HCT116 (cell line): ENCODE results near the gene AAK1. TPM values are rescaled to one million over a fixed set of nuclear protein-coding genes. Genes with fewer than 3 reads are reported as not detected.

ENCODE experiments used
- ATAC-seq: fragments of 200-7000 bp; cut with Tn5 transposase; 2 replicates; pipeline ENCODE4 v1.9.1; 2020; ENCODE audit warnings: mild to moderate bottlenecking, moderate library complexity
- BruUV-seq: library from RNA; stranded (reverse); fragments of 400-500 nt; replicated peaks from 2 replicates; lab custom pipeline; 2021; lab: Mats Ljungman, UMichigan
- CTCF ChIA-PET: fragments of 300-600 bp; sonication (Branson Sonifier 250); formaldehyde crosslinking; loops from one replicate; lab custom pipeline; 2021; ENCODE audit warnings: antibody characterized with exemption; lab: Charles Lee
- POLR2A ChIA-PET: fragments of 300-600, 350-600 bp; sonication (Branson Sonifier 250); formaldehyde crosslinking; loops from one replicate; lab custom pipeline; 2021; ENCODE audit warnings: antibody characterized with exemption; lab: Charles Lee
- RAD21 ChIA-PET, 2 experiments: fragments of 300-600 bp; sonication (Branson Sonifier 250); formaldehyde crosslinking; loops; one replicate each; lab custom pipeline; 2023; ENCODE audit warnings: low total read pairs in 2 of 2; ENCODE audit not compliant: uncharacterized antibody in 2 of 2, unreplicated experiment in 2 of 2, low non-redundant PET in 1 of 2; lab: Charles Lee
- DNase-seq: peaks from one replicate; pipeline ENCODE4 v3.0.0-alpha.2; 2010; ENCODE audit warnings: low read depth, low spot score
- H2AFZ ChIP-seq: fragments of 200-600 bp; shearing (Covaris generic), sonication (generic); 2 replicates; pipeline ENCODE4 v1.6.1; 2017; ENCODE audit warnings: low read depth, mixed run types, mixed read lengths, antibody characterized with exemption, low read length; ENCODE audit not compliant: poor library complexity, severe bottlenecking
- H3K27ac ChIP-seq: 2 replicates; pipeline ENCODE4 v1.5.1; 2012; ENCODE audit warnings: low read depth, low read length
- H3K27me3 ChIP-seq: fragments of 200-600 bp; sonication (generic); 2 replicates; pipeline ENCODE4 v1.6.1; 2016; ENCODE audit warnings: mixed run types, low read length, mixed read lengths; ENCODE audit not compliant: insufficient read depth
- H3K36me3 ChIP-seq, 2 experiments: fragments of 200-500 bp in 1 of 2; fragments of 200-600 bp in 1 of 2; sonication (Bioruptor generic) in 1 of 2; sonication (generic) in 1 of 2; 2 replicates each; pipeline versions ENCODE4 v1.5.1 to v1.6.1; 2014 to 2016; ENCODE audit warnings: low read length in 2 of 2, inconsistent platforms in 1 of 2, mixed read lengths in 1 of 2, mixed run types in 1 of 2; ENCODE audit not compliant: insufficient read depth in 2 of 2, control insufficient read depth in 1 of 2
- H3K4me1 ChIP-seq, 2 experiments: fragments of 200-600 bp in 1 of 2; sonication (generic) in 1 of 2; 2 replicates each; pipeline versions ENCODE4 v1.5.1 to v1.6.1; 2012 to 2017; ENCODE audit warnings: low read length in 2 of 2, inconsistent platforms in 1 of 2, mild to moderate bottlenecking in 1 of 2, mixed read lengths in 1 of 2, mixed run types in 1 of 2, moderate library complexity in 1 of 2; ENCODE audit not compliant: insufficient read depth in 2 of 2, control insufficient read depth in 1 of 2
- H3K4me2 ChIP-seq: fragments of 200-600 bp; sonication (generic); 2 replicates; pipeline ENCODE4 v1.6.1; 2017; ENCODE audit warnings: mixed run types, low read length, mixed read lengths
- H3K4me3 ChIP-seq, 2 experiments: fragments of 200-600 bp in 1 of 2; sonication (generic) in 1 of 2; replicated peaks in 1 of 2; 2 replicates each; pipeline ENCODE4 v1.5.1; 2011 to 2016; ENCODE audit warnings: low read length in 2 of 2, control low read depth in 1 of 2, low read depth in 1 of 2, mild to moderate bottlenecking in 1 of 2, mixed read lengths in 1 of 2, mixed run types in 1 of 2
- H3K79me2 ChIP-seq: fragments of 200-600 bp; sonication (generic); 2 replicates; pipeline ENCODE4 v1.6.1; 2017; ENCODE audit warnings: mild to moderate bottlenecking, mixed run types, low read length, moderate library complexity, mixed read lengths; ENCODE audit not compliant: insufficient read depth
- H3K9ac ChIP-seq: fragments of 200-600 bp; sonication (generic); 2 replicates; pipeline ENCODE4 v1.6.1; 2016; ENCODE audit warnings: low read length, mixed read lengths
- H3K9me2 ChIP-seq: fragments of 200-600 bp; sonication (generic), shearing (Covaris generic); 2 replicates; pipeline ENCODE4 v1.6.1; 2017; ENCODE audit warnings: mixed run types, mild to moderate bottlenecking, moderate library complexity; ENCODE audit not compliant: insufficient read depth
- H3K9me3 ChIP-seq, 2 experiments: fragments of 200-500 bp in 1 of 2; fragments of 200-600 bp in 1 of 2; sonication (Bioruptor generic) in 1 of 2; sonication (generic) in 1 of 2; 2 replicates each; pipeline ENCODE4 v1.6.1; 2014 to 2017; ENCODE audit warnings: low read length in 2 of 2, mixed read lengths in 2 of 2, inconsistent platforms in 1 of 2, low read depth in 1 of 2, mild to moderate bottlenecking in 1 of 2, mixed run types in 1 of 2, moderate library complexity in 1 of 2; ENCODE audit not compliant: control insufficient read depth in 1 of 2, insufficient read depth in 1 of 2
- H4K20me1 ChIP-seq: fragments of 200-600 bp; sonication (generic), shearing (Covaris generic); 2 replicates; pipeline ENCODE4 v1.6.1; 2017; ENCODE audit warnings: mixed run types, mild to moderate bottlenecking, moderate library complexity; ENCODE audit not compliant: insufficient read depth
- CBX3 ChIP-seq: IDR thresholded peaks from 2 replicates; pipeline ENCODE4 v1.6.1; 2012; ENCODE audit warnings: low read depth
- EGR1 ChIP-seq: IDR thresholded peaks from 2 replicates; pipeline ENCODE4 v1.6.1; 2012; ENCODE audit warnings: low read depth
- ELF1 ChIP-seq: IDR thresholded peaks from 2 replicates; pipeline ENCODE4 v1.6.1; 2012; ENCODE audit warnings: low read depth, borderline replicate concordance
- EZH2 ChIP-seq: fragments of 200-600 bp; sonication (generic); IDR thresholded peaks from 2 replicates; pipeline ENCODE4 v1.6.1; 2017; ENCODE audit warnings: antibody characterized with exemption, mixed run types
- EZH2phosphoT487 ChIP-seq: fragments of 200-600 bp; IDR thresholded peaks from 2 replicates; pipeline ENCODE4 v1.6.1; 2018; ENCODE audit warnings: antibody characterized with exemption, borderline replicate concordance
- FOSL1 ChIP-seq: IDR thresholded peaks from 2 replicates; pipeline ENCODE4 v1.6.1; 2012; ENCODE audit warnings: low read depth
- JUND ChIP-seq: IDR thresholded peaks from 2 replicates; pipeline ENCODE4 v1.6.1; 2012
- POLR2A ChIP-seq: IDR thresholded peaks from 2 replicates; pipeline ENCODE4 v1.7.0; 2011; ENCODE audit warnings: borderline replicate concordance; ENCODE audit not compliant: insufficient read depth, insufficient read length; ENCODE audit errors: extremely low read depth
- POLR2AphosphoS5 ChIP-seq: IDR thresholded peaks from 2 replicates; pipeline ENCODE4 v1.6.1; 2011; ENCODE audit warnings: mild to moderate bottlenecking, low read depth, low read length, moderate library complexity
- RAD21 ChIP-seq: IDR thresholded peaks from 2 replicates; pipeline ENCODE4 v1.6.1; 2012; ENCODE audit warnings: low read depth, mild to moderate bottlenecking
- SIN3A ChIP-seq: IDR thresholded peaks from 2 replicates; pipeline ENCODE4 v1.6.1; 2012; ENCODE audit warnings: low read depth
- SP1 ChIP-seq: IDR thresholded peaks from 2 replicates; pipeline ENCODE4 v1.6.1; 2012; ENCODE audit warnings: low read depth
- SRF ChIP-seq: IDR thresholded peaks from 2 replicates; pipeline ENCODE4 v1.6.1; 2012; ENCODE audit warnings: low read depth
- YY1 ChIP-seq: IDR thresholded peaks from 2 replicates; pipeline ENCODE4 v1.6.1; 2011; ENCODE audit warnings: low read length, low read depth, moderate library complexity, mild to moderate bottlenecking; ENCODE audit not compliant: insufficient replicate concordance; ENCODE audit errors: extremely low read depth
- ZFX ChIP-seq: fragments of 450-650 bp; IDR thresholded peaks from 2 replicates; pipeline ENCODE4 v1.6.1; 2017
- ZNF274 ChIP-seq: fragments of 200-500 bp; sonication (Bioruptor generic); IDR thresholded peaks from 2 replicates; pipeline ENCODE4 v1.6.1; 2014; ENCODE audit warnings: mild to moderate bottlenecking, low read depth, low read length, inconsistent platforms
- intact Hi-C: fragments of 100-400 bp; cut with micrococcal nuclease; formaldehyde crosslinking; loops from 2 replicates; pipeline ENCODE4 v1.10.0; 2022
- total RNA-seq: library from RNA; stranded (reverse); gene quantifications from one replicate; pipeline ENCODE4 v1.2.1, GENCODE V29; 2021; ENCODE audit not compliant: unreplicated experiment
- TF ChIP-seq, protein P1 (sequence below), 3 experiments: fragments of 200-600 bp in 1 of 3; sonication (generic) in 1 of 3; IDR thresholded peaks in 2 of 3; conservative IDR thresholded peaks in 1 of 3; 2 replicates each; pipeline ENCODE4 v1.5.1; 2012 to 2017; ENCODE audit warnings: low read depth in 2 of 3, low read length in 2 of 3, antibody characterized with exemption in 1 of 3, borderline replicate concordance in 1 of 3, control low read depth in 1 of 3, mild to moderate bottlenecking in 1 of 3, mixed read lengths in 1 of 3, mixed run types in 1 of 3, moderate library complexity in 1 of 3; ENCODE audit not compliant: insufficient read depth in 1 of 3
- TF ChIP-seq, protein P2 (sequence below): IDR thresholded peaks from 2 replicates; pipeline ENCODE4 v1.6.1; 2011; ENCODE audit warnings: mild to moderate bottlenecking, low read length, moderate library complexity; ENCODE audit not compliant: insufficient replicate concordance; ENCODE audit errors: extremely low read depth
- TF ChIP-seq, protein P3 (sequence below): IDR thresholded peaks from 2 replicates; pipeline ENCODE4 v1.6.1; 2012
- TF ChIP-seq, protein P4 (sequence below): IDR thresholded peaks from 2 replicates; pipeline ENCODE4 v1.6.1; 2012

AAK1 gene
- total RNA-seq, 1 experiment from 2014 or later = 32.0 TPM

DNA sequence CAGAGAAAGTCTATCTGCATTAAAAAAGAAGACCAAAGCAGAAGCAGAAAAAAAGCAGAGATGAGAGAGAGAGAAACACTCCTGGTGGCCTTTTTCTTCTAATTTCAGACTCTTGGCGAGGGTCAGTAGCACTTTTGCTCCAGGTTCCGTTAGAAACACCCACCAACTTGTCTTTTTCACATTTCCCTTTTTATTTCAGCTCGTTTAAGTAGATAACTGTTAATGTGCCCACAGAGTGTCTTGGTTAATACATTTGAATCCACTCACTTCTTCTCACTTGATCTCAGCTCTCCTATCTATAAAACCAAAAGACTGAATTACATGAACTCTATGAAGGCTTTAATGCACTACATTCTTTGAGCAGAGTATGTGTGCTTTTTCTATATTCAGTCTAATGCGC, 63.1 kb downstream of the AAK1 start (continued):
- TF ChIP-seq, protein P1, sequence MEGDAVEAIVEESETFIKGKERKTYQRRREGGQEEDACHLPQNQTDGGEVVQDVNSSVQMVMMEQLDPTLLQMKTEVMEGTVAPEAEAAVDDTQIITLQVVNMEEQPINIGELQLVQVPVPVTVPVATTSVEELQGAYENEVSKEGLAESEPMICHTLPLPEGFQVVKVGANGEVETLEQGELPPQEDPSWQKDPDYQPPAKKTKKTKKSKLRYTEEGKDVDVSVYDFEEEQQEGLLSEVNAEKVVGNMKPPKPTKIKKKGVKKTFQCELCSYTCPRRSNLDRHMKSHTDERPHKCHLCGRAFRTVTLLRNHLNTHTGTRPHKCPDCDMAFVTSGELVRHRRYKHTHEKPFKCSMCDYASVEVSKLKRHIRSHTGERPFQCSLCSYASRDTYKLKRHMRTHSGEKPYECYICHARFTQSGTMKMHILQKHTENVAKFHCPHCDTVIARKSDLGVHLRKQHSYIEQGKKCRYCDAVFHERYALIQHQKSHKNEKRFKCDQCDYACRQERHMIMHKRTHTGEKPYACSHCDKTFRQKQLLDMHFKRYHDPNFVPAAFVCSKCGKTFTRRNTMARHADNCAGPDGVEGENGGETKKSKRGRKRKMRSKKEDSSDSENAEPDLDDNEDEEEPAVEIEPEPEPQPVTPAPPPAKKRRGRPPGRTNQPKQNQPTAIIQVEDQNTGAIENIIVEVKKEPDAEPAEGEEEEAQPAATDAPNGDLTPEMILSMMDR (IDR thresholded peaks at IDR 0.05 in 2 of 3, conservative IDR thresholded peaks at IDR 0.05 in 1 of 3; ENCODE audit: borderline replicate concordance in 1 of 3, insufficient read depth in 1 of 3, low read depth in 2 of 3, low read length in 2 of 3) = no peak
- TF ChIP-seq EZH2 (no peak), POLR2A (no peak), FOSL1 (no peak)
- TF ChIP-seq, protein P2, sequence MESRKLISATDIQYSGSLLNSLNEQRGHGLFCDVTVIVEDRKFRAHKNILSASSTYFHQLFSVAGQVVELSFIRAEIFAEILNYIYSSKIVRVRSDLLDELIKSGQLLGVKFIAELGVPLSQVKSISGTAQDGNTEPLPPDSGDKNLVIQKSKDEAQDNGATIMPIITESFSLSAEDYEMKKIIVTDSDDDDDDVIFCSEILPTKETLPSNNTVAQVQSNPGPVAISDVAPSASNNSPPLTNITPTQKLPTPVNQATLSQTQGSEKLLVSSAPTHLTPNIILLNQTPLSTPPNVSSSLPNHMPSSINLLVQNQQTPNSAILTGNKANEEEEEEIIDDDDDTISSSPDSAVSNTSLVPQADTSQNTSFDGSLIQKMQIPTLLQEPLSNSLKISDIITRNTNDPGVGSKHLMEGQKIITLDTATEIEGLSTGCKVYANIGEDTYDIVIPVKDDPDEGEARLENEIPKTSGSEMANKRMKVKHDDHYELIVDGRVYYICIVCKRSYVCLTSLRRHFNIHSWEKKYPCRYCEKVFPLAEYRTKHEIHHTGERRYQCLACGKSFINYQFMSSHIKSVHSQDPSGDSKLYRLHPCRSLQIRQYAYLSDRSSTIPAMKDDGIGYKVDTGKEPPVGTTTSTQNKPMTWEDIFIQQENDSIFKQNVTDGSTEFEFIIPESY = no peak

DNA sequence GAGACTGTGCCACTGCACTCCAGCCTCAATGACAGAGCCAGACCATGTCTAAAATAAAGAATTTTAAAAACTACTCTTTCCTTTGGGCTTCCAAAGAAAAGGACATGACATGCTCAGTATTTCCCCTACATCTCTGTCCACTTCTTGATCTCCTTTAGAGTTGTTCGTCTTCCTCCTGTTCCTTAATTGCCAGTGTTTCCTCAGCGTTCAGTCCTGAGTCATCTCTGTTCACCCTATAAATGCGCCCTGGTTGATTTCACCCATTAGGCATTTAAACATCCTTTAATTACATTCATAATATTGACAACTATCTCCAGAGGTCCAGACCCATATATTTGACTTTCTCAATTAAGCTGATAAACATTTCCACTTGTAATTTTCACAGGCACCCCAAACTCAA, 64.0 kb downstream of the AAK1 start:
- CTCF ChIA-PET = no interaction called here
- TF ChIP-seq CBX3 = no peak
- no peak for TF ChIP-seq ZNF274
- TF ChIP-seq, protein P3, sequence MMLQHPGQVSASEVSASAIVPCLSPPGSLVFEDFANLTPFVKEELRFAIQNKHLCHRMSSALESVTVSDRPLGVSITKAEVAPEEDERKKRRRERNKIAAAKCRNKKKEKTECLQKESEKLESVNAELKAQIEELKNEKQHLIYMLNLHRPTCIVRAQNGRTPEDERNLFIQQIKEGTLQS = no peak
- TF ChIP-seq POLR2AphosphoS5 = no peak
- no peak for TF ChIP-seq EZH2phosphoT487
- no peak for TF ChIP-seq YY1
- no peak for TF ChIP-seq RAD21
- TF ChIP-seq, protein P2 = no peak
- no peak for TF ChIP-seq JUND
- TF ChIP-seq ELF1 = no peak
- TF ChIP-seq ZFX = no peak
- no peak for TF ChIP-seq POLR2A
- no peak for TF ChIP-seq FOSL1
- no peak for TF ChIP-seq SRF
- TF ChIP-seq, protein P4, sequence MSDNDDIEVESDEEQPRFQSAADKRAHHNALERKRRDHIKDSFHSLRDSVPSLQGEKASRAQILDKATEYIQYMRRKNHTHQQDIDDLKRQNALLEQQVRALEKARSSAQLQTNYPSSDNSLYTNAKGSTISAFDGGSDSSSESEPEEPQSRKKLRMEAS = no peak
- no peak for TF ChIP-seq EGR1
- TF ChIP-seq SP1 = no peak
- TF ChIP-seq SIN3A = no peak
- TF ChIP-seq EZH2 = no peak

More for the DNA sequence above, 64.0 kb downstream of the AAK1 start:
- Histone ChIP-seq H3K27me3 (no peaks in the 10 kb centered on the region), H3K79me2 (no peaks in the 10 kb centered on the region), H3K36me3 (no peaks in the 10 kb centered on the region), H3K9me3 (no peaks in the 10 kb centered on the region), H3K9me2 (no peaks in the 10 kb centered on the region), H3K27ac (no peak overlapping the region), H3K4me3 (no peak overlapping the region), H2AFZ (no peak overlapping the region), H3K9ac (no peak overlapping the region), H3K4me2 (no peak overlapping the region), H3K4me1 (no peaks in the 10 kb centered on the region), H4K20me1 (no peaks in the 10 kb centered on the region)
- no peak for ATAC-seq
- intact Hi-C loops = no loop called here
- POLR2A ChIA-PET = no interaction called here
- BruUV-seq = no TSS peak
- DNase-seq = no peak
- RAD21 ChIA-PET = no interaction called here
